Stomach (tissue), 19 donors: Measurements from ENCODE around the gene PIM3. TPM values are rescaled to one million over a fixed set of nuclear protein-coding genes. Genes with fewer than 3 reads are reported as not detected.

ENCODE experiments used
- DNase-seq, 2 donors: peaks; one replicate each; pipeline versions ENCODE4 v3.0.0 to v3.0.0-alpha.2; 2013 to 2019
- H3K27ac ChIP-seq, 5 donors: fragments of 200-600 bp in 4 of 5; sonication (generic) in 4 of 5; one replicate each; pipeline ENCODE4 v1.5.1; 2013 to 2019; ENCODE audit warnings: mild to moderate bottlenecking in 1 of 5, moderate library complexity in 1 of 5
- H3K27me3 ChIP-seq, 3 donors: fragments of 200-600 bp; sonication (generic); one replicate each; pipeline ENCODE4 v1.5.1; 2017 to 2019; ENCODE audit warnings: mixed run types in 1 of 3
- H3K36me3 ChIP-seq, 4 donors: fragments of 200-600 bp; sonication (generic); 1 replicate in 3 of 4; 2 replicates in 1 of 4; pipeline ENCODE4 v1.5.1; 2016 to 2019
- H3K4me1 ChIP-seq, 4 donors: fragments of 200-600 bp; sonication (generic); one replicate each; pipeline ENCODE4 v1.5.1; 2016 to 2019
- H3K4me3 ChIP-seq, 4 donors: fragments of 200-600 bp; sonication (generic) in 3 of 4; one replicate each; pipeline ENCODE4 v1.5.1; 2016 to 2019; ENCODE audit warnings: mild to moderate bottlenecking in 1 of 4
- H3K9me3 ChIP-seq, 4 donors: fragments of 200-600 bp; sonication (generic); one replicate each; pipeline ENCODE4 v1.5.1; 2016 to 2019
- CTCF ChIP-seq, 7 experiments: fragments of 450-650 bp in 4 of 7; fragments of 200-600 bp in 3 of 7; sonication (generic) in 3 of 7; IDR thresholded peaks; one replicate each; pipeline ENCODE4 v1.5.1; 2016 to 2019; ENCODE audit warnings: antibody characterized with exemption in 7 of 7, control low read depth in 2 of 7, mild to moderate bottlenecking in 1 of 7
- EP300 ChIP-seq: sonication (generic); formaldehyde crosslinking; IDR thresholded peaks from one replicate; pipeline ENCODE4 v1.6.1; 2017; ENCODE audit warnings: antibody characterized with exemption
- POLR2A ChIP-seq, 4 donors: fragments of 450-650 bp; IDR thresholded peaks; one replicate each; pipeline ENCODE4 v1.6.1; 2016; ENCODE audit warnings: antibody characterized with exemption in 4 of 4, control low read depth in 2 of 4, mild to moderate bottlenecking in 1 of 4, moderate library complexity in 1 of 4
- POLR2AphosphoS5 ChIP-seq, 3 donors: sonication (generic); formaldehyde crosslinking; IDR thresholded peaks; one replicate each; pipeline ENCODE4 v1.6.1; 2016; ENCODE audit warnings: antibody characterized with exemption in 3 of 3
- WGBS, 5 donors: extraction: QIAGEN DNeasy Blood & Tissue Kit in 3 of 5; methylation state at CpG; one replicate each; pipeline versions ENCODE4 v1.1.5 to v1.1.7; 2013 to 2018; 5-methylcytosine and 5-hydroxymethylcytosine counted together
- intact Hi-C: fragments of 100-400 bp; cut with DNase I; formaldehyde crosslinking; loops from one replicate; pipeline ENCODE4 v1.15.1; 2023; ENCODE audit warnings: low total_unique reads
- long read RNA-seq, 10 donors: transcript quantifications; one replicate each; lab custom pipeline, GENCODE V29; 2026
- polyA plus RNA-seq, 3 donors: library from polyadenylated mRNA; stranded (reverse); fragments of 200-250 nt; gene quantifications; one replicate each; pipeline ENCODE4 v1.2.3, GENCODE V29; 2013
- total RNA-seq, 5 donors: library from RNA; depleted of rRNA; stranded (reverse); fragments of >200 nt; gene quantifications; one replicate each; pipeline versions ENCODE4 v1.1.0 to v1.2.3, GENCODE V29; 2014 to 2016
- donor health status: healthy with polysubstance abuse.
- donor health status: Bipolar disorder and iron deficiency.
- donor health status: healthy.

PIM3 gene
- total RNA-seq (100 to 1,000 TPM in 3 of 5 donors, 10 to 100 TPM in 2; 51.9 to 802 (median 298) TPM), polyA plus RNA-seq (10 to 100 TPM; 75.6 to 87.6 (median 81.6) TPM)
- long read RNA-seq, donor 1, transcript PIM3-201 (6 exons, 2,369 nt) = major isoform, 13 of 51 reads
- long read RNA-seq, donor 1, partial matches to known transcripts = 38 of 51 reads
- long read RNA-seq, donor 1, other reads (novel, unspliced or antisense) = 0 of 51 reads
- long read RNA-seq, donor 2, transcript PIM3-201 (6 exons, 2,369 nt) = major isoform, 14 of 14 reads
- long read RNA-seq, donor 2, partial matches to known transcripts = 0 of 14 reads
- long read RNA-seq, donor 2, other reads (novel, unspliced or antisense) = 0 of 14 reads
- long read RNA-seq, donor 3, transcript PIM3-201 (6 exons, 2,369 nt) = major isoform, 6 of 44 reads
- long read RNA-seq, donor 3, partial matches to known transcripts = 38 of 44 reads
- long read RNA-seq, donor 3, other reads (novel, unspliced or antisense) = 0 of 44 reads
- long read RNA-seq, donor 4 = 0 reads
- long read RNA-seq, donor 5, transcript PIM3-201 (6 exons, 2,369 nt) = major isoform, 12 of 12 reads
- long read RNA-seq, donor 5, partial matches to known transcripts = 0 of 12 reads
- long read RNA-seq, donor 5, other reads (novel, unspliced or antisense) = 0 of 12 reads
- long read RNA-seq, donor 6, transcript PIM3-201 (6 exons, 2,369 nt) = major isoform, 52 of 148 reads
- long read RNA-seq, donor 6, partial matches to known transcripts = 96 of 148 reads
- long read RNA-seq, donor 6, other reads (novel, unspliced or antisense) = 0 of 148 reads
- long read RNA-seq, donor 7, transcript PIM3-201 (6 exons, 2,369 nt) = major isoform, 9 of 9 reads
- long read RNA-seq, donor 7, partial matches to known transcripts = 0 of 9 reads
- long read RNA-seq, donor 7, other reads (novel, unspliced or antisense) = 0 of 9 reads
- long read RNA-seq, donor 8, transcript PIM3-201 (6 exons, 2,369 nt) = major isoform, 14 of 14 reads
- long read RNA-seq, donor 8, partial matches to known transcripts = 0 of 14 reads
- long read RNA-seq, donor 8, other reads (novel, unspliced or antisense) = 0 of 14 reads
- long read RNA-seq, donor 9, transcript PIM3-201 (6 exons, 2,369 nt) = major isoform, 7 of 7 reads
- long read RNA-seq, donor 9, partial matches to known transcripts = 0 of 7 reads
- long read RNA-seq, donor 9, other reads (novel, unspliced or antisense) = 0 of 7 reads
- long read RNA-seq, donor 10, partial matches to known transcripts = 0 of 3 reads
- long read RNA-seq, donor 10, other reads (novel, unspliced or antisense) = 0 of 3 reads

GRCh38 chr22:49960159-49961004, at the start of gene PIM3:
Gene PIM3, plus strand, starts transcription at chr22:49960772. Its CDS starts 176 bp downstream, at chr22:49960948.
- H3K4me1 ChIP-seq = peaks cover 37 to 73% (median 69%) of the 10 kb centered on the region in 4 donors
- no peaks in the 10 kb centered on the region for H3K9me3 ChIP-seq

GRCh38 chr22:49911881-49912625, 48.5 kb upstream of the PIM3 start:
- H3K9me3 ChIP-seq = no peaks in the 10 kb centered on the region
- H3K27ac ChIP-seq = no peak overlapping the region
- WGBS, 5 donors = 95 to 97% (median 96%) methylated on average over 28 to 30 of the region's 30 CpGs
- H3K36me3 ChIP-seq = peaks cover 36 to 83% (median 78%) of the 10 kb centered on the region in 4 donors
- peaks cover 2 to 7% (median 6%) of the 10 kb centered on the region in 4 donors for H3K4me1 ChIP-seq
- intact Hi-C loops = no loop called here
- no peak for DNase-seq
- no peak overlapping the region for H3K4me3 ChIP-seq
- TF ChIP-seq POLR2AphosphoS5 (IDR thresholded peaks at IDR 0.05) = no peak
- no peak for TF ChIP-seq CTCF (IDR thresholded peaks at IDR 0.05)
- TF ChIP-seq EP300 = no peak
- no peak for TF ChIP-seq POLR2A (IDR thresholded peaks at IDR 0.05)
- no peaks in the 10 kb centered on the region for H3K27me3 ChIP-seq

More at GRCh38 chr22:49960159-49961004, at the start of gene PIM3:
- intact Hi-C loops = no loop called here
- 0 to 1% (median 0%) methylated on average over 14 to 137 of the region's 137 CpGs for WGBS, 5 donors
- Histone ChIP-seq H3K27ac (peak within 1 kb of the TSS; percentile 94 to 98 (median 98)), H3K4me3 (peak within 1 kb of the TSS; percentile 81 to 99 (median 88)), H3K36me3 (peaks cover 30 to 41% (median 38%) of the 10 kb centered on the region in 4 donors), H3K27me3 (no peaks in the 10 kb centered on the region)
- DNase-seq = peak; percentile 97 to 98
- TF ChIP-seq EP300 (no peak), CTCF (IDR thresholded peaks at IDR 0.05) (no peak), POLR2AphosphoS5 (IDR thresholded peaks at IDR 0.05) (peak; percentile 28 to 98 (median 96)), POLR2A (IDR thresholded peaks at IDR 0.05) (peak in 2 of 4 donors; percentile 47 to 89)

GRCh38 chr22:49913026-49913425, 47.5 kb upstream of the PIM3 start:
- peaks cover 6 to 15% (median 14%) of the 10 kb centered on the region in 4 donors for H3K4me1 ChIP-seq
- intact Hi-C loops = no loop called here
- no peak overlapping the region for H3K4me3 ChIP-seq
- H3K36me3 ChIP-seq = peaks cover 27 to 73% (median 68%) of the 10 kb centered on the region in 4 donors
- TF ChIP-seq CTCF (IDR thresholded peaks at IDR 0.05) (no peak), POLR2A (IDR thresholded peaks at IDR 0.05) (no peak), EP300 (no peak), POLR2AphosphoS5 (IDR thresholded peaks at IDR 0.05) (no peak)
- no peaks in the 10 kb centered on the region for H3K27me3 ChIP-seq
- 94 to 96% (median 96%) methylated on average over 14 of the region's 14 CpGs for WGBS, 5 donors
- no peaks in the 10 kb centered on the region for H3K9me3 ChIP-seq
- DNase-seq = no peak
- no peak overlapping the region for H3K27ac ChIP-seq
